ENCODE results near the gene BCL11A.
"Not testable (repeated sequence)": the region's sequence is repeated elsewhere in the genome, so short reads cannot be mapped to it uniquely, and the experiment has no call there.

BCL11A gene

GRCh38 chr2:60417210-60417609, 136.2 kb downstream of the BCL11A start:
- not testable (repeated sequence) for DNase-seq

GRCh38 chr2:60416221-60417008, 137.0 kb downstream of the BCL11A start:
- no peak for DNase-seq

GRCh38 chr2:60415814-60416213, 137.6 kb downstream of the BCL11A start:
- DNase-seq: no peak

GRCh38 chr2:60414495-60415138, 138.8 kb downstream of the BCL11A start:
- no peak for DNase-seq

- DNase-seq: no peak
Measured at GRCh38 chr2:60413814-60414168, 139.7 kb downstream of the BCL11A start.

- no peak for DNase-seq
Measured at GRCh38 chr2:60413069-60413813, 140.2 kb downstream of the BCL11A start.

- no peak for DNase-seq
Measured at GRCh38 chr2:60412620-60413019, 140.8 kb downstream of the BCL11A start.

- DNase-seq: no peak
Measured at GRCh38 chr2:60412027-60412426, 141.4 kb downstream of the BCL11A start.

GRCh38 chr2:60411295-60411694, 142.2 kb downstream of the BCL11A start:
- no peak for DNase-seq

- DNase-seq: no peak
Measured at GRCh38 chr2:60410456-60411146, 142.9 kb downstream of the BCL11A start.

- DNase-seq: no peak
Measured at GRCh38 chr2:60409531-60409871, 144.0 kb downstream of the BCL11A start.

GRCh38 chr2:60408811-60409530, 144.5 kb downstream of the BCL11A start:
- no peak for DNase-seq

GRCh38 chr2:60408207-60408606, 145.2 kb downstream of the BCL11A start:
- DNase-seq: no peak

- no peak for DNase-seq
Measured at GRCh38 chr2:60407398-60407797, 146.1 kb downstream of the BCL11A start.

GRCh38 chr2:60406192-60406591, 147.3 kb downstream of the BCL11A start:
- no peak for DNase-seq

- no peak for DNase-seq
Measured at GRCh38 chr2:60405271-60405919, 148.1 kb downstream of the BCL11A start.

All from effector CD4-positive, alpha-beta T cell (primary cell).